GM21515 (cell line): ENCODE data around the gene IGFBP7.

Experiments
- ATAC-seq: cut with Tn5 transposase; IDR thresholded peaks from one replicate; pipeline ENCODE4 v1.9.1; 2021; ENCODE audit not compliant: unreplicated experiment

Gene IGFBP7

GRCh38 chr4:57109847-57110639, at the start of gene IGFBP7:
Gene IGFBP7, minus strand, starts transcription at chr4:57110385. Its CDS starts 34 bp downstream, at chr4:57110351.
- no peak for ATAC-seq

- no peak for ATAC-seq
Observed at GRCh38 chr4:57159866-57160265, 49.7 kb upstream of the IGFBP7 start.

- no peak for ATAC-seq
Observed at GRCh38 chr4:57158762-57159161, 48.6 kb upstream of the IGFBP7 start.

GRCh38 chr4:57158221-57158620, 48.0 kb upstream of the IGFBP7 start:
- ATAC-seq = no peak

- no peak for ATAC-seq
Observed at GRCh38 chr4:57157596-57158137, 47.5 kb upstream of the IGFBP7 start.

GRCh38 chr4:57156242-57156990, 46.2 kb upstream of the IGFBP7 start:
- ATAC-seq = no peak

- ATAC-seq = no peak
Observed at GRCh38 chr4:57154926-57155325, 44.7 kb upstream of the IGFBP7 start.

GRCh38 chr4:57154191-57154590, 44.0 kb upstream of the IGFBP7 start:
- no peak for ATAC-seq

GRCh38 chr4:57153207-57153606, 43.0 kb upstream of the IGFBP7 start:
- no peak for ATAC-seq

GRCh38 chr4:57151481-57151880, 41.3 kb upstream of the IGFBP7 start:
- ATAC-seq = no peak

GRCh38 chr4:57149833-57150232, 39.6 kb upstream of the IGFBP7 start:
- no peak for ATAC-seq

- ATAC-seq = no peak
Observed at GRCh38 chr4:57148831-57149505, 38.8 kb upstream of the IGFBP7 start.

- ATAC-seq = no peak
Observed at GRCh38 chr4:57148177-57148576, 38.0 kb upstream of the IGFBP7 start.

GRCh38 chr4:57147335-57148060, 37.3 kb upstream of the IGFBP7 start:
- ATAC-seq = no peak

- no peak for ATAC-seq
Observed at GRCh38 chr4:57146444-57146843, 36.3 kb upstream of the IGFBP7 start.

GRCh38 chr4:57144466-57144865, 34.3 kb upstream of the IGFBP7 start:
- no peak for ATAC-seq

- no peak for ATAC-seq
Observed at GRCh38 chr4:57139783-57140182, 29.6 kb upstream of the IGFBP7 start.

- no peak for ATAC-seq
Observed at GRCh38 chr4:57137261-57137660, 27.1 kb upstream of the IGFBP7 start.

- ATAC-seq = no peak
Observed at GRCh38 chr4:57136281-57136680, 26.1 kb upstream of the IGFBP7 start.

- no peak for ATAC-seq
Observed at GRCh38 chr4:57132743-57133137, 22.6 kb upstream of the IGFBP7 start.
